ENCODE measurements around the gene GLIPR2.
"Not testable (repeated sequence)": the region's sequence is repeated elsewhere in the genome, so short reads cannot be mapped to it uniquely, and the experiment has no call there.

The GLIPR2 gene

DNA sequence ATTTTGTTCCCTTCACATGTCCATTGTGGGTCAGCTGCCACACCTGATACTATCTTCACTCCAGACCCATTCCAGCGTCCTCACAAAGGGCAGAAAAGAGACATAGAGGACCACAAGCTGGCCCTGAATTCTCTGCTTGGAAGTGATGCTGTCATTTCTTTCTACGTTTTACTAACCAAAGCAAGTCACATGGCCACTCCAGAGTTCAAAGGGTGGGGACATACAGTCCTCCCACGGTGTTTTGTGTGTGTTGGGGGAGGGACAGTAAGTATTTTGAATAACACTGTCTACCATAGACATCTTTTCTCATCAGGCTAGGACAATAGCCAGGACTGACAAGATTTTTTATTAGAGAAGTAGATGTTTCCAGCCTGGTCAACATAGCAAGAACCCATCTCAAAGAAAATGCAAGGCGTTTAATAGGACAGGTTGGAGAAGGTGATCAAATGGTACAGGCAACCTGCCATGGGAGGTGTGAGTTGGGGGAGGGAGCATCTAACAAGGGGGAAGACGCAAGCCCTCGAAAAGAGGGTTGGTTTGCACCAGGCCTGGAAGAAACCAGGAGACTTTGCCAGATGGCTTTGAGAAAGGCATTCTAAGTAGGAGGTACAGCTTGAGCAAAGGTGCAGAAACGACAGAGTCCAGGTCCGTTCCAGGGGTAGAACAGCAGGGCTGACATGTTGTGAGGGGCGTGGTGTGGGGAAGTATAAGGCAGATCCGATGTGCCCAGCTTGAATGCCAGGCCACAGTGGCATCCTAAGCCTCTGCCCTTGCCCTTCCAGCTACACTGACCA lies 11.3 kb upstream of the GLIPR2 start:
- FAIRE-seq, result no peak

DNA sequence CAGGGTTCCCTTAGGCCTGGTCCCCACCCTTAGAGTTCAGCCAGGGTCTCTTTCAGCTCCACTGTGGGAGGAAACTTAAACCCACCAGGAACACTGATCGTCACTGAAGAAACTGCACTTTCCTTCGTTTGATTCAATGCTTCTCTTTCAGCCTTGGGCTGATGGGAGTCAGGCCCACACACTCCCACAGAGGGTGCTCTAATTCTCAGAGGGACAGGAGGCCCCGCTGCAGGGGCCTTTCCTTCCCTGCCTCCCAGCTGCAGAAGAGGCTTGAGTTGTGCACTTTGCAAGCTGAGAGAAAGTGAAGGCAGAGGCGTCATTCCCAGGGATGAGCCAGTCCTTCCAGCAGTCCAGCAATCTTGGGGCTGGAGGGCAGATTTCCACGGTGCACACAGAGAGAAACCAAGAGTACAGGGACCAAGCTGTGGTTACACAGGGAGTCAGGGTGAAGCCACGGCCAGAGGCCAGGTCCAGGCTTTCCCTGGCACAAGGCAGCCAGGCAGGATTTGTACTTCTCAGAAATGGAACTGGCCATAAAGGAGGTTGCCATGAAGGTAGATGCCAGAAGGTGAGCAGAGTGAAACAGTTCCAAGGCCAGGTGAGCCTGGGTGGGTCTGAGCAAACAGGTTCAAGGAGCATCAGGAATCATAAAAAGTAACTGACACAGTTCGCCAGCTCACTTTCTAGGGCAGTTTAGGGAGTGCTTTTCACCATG lies 10.4 kb upstream of the GLIPR2 start:
- FAIRE-seq, result no peak

GRCh38 chr9:36127652-36128244 lies 8.8 kb upstream of the GLIPR2 start:
- no peak for FAIRE-seq

- no peak for FAIRE-seq
These were observed 8.2 kb upstream of the GLIPR2 start for GRCh38 chr9:36128349-36128748.

GRCh38 chr9:36129139-36129538 lies 7.4 kb upstream of the GLIPR2 start:
- FAIRE-seq, result no peak

GRCh38 chr9:36131666-36132065 lies 4.9 kb upstream of the GLIPR2 start:
- FAIRE-seq, result not testable (repeated sequence)

DNA sequence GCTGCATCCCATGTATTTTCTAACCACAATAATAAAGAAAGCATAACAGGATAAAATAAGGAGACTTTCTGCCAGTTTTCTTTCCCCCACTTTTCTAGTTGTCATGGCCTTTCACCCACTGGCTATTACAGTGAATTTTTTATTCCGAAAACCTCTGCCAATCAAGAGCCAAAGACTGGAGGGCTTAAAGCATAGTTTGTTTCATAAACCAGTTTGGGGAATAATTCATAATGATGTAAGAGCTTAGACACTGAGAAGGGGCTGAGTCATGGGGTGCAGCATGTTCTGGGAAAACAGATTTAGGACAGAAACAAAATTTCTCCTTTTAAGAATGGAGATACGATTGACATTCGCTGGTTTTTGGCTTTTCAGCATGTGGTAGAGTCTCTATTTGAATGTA lies 4.4 kb upstream of the GLIPR2 start:
- FAIRE-seq, result no peak

DNA sequence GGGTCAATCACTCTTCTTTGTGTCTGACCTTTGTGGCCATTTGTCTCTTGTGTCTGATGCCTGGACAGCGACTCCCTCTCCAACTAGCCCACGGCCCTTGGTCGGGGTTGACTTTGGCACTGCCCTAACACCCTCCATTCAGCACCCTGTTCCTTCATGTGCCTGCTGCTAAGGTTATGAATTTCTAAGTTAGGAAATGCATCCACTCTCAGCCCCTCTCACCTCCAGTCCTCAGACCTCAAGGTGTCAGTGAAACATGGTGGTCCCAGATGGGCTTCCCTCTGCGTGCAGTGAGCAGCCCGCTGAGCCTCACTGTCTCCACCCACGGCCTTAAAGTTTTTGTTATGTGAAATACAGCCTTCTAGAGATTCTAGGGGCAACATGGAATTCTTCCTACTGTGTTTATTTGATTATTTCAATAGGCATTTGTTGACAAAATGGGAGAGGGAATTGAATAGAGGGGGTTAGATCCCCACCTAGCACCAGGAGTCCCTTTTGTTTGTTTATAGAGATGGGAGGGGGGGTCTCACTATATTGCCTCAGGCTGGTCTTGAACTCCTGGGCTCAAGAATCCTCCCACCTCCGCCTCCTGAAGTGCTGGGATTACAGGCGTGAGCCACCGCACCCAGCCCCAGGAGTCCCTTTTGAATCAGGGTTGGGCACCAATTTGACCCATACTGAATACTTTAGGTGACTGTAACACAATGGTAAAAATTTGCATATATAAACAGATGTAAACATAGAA lies 1.6 kb upstream of the GLIPR2 start:
- FAIRE-seq, result no peak

GRCh38 chr9:36135741-36136271 lies 727 bp upstream of the GLIPR2 start:
- no peak for FAIRE-seq

DNA sequence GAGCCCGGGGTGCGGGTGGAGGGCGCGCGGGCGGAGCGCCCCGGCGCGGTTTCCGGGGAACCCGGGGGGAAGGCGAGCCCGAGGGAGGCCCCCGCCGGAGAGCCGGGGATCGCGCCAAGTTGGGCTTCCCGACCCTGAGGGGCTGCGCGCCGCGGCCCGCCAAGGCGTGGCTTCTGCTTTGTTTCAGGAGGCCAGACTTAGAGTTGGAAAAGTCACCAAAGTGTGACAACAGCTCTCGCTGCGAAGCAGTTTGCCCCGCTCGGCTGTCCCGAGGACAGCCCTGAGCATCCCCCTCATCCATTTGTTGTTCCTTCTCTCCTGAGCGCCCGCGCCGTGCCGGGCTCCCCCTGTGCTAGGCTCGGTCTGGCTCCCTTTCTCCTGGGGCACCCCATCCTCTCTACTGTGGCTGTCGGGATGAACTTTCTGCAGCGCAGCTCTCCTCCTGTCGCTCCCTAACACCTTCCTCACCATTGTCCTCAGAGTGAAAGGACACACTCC lies 410 bp downstream of the GLIPR2 start:
- FAIRE-seq, result no peak

- FAIRE-seq, result no peak
These were observed 965 bp downstream of the GLIPR2 start for GRCh38 chr9:36137392-36138004.

GRCh38 chr9:36138496-36138895 lies 2.0 kb downstream of the GLIPR2 start:
- FAIRE-seq, result no peak

- no peak for FAIRE-seq
These were observed 2.4 kb downstream of the GLIPR2 start for GRCh38 chr9:36138901-36139300.

GRCh38 chr9:36140086-36141084 lies 3.9 kb downstream of the GLIPR2 start:
- FAIRE-seq, result no peak

DNA sequence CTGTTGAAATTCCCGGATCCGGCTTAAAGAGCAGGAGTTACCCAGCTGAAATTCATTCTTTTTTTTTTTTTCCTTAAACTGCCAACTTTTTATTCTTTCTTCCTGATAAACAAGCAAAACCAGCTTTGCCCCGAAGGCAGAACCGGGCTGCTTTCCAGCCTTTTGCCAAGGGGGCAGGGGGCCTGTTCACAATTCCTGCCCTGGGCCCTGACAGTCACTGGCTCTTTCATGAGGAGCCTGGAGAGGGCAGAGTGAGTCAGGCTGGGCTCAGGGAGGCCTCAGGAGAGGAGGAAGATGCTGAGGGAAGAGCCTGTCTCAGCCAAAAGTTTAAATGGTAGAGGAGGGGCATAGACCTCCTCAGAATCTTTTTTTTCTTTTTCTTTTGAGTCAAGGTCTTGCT lies 4.8 kb downstream of the GLIPR2 start:
- no peak for FAIRE-seq

GRCh38 chr9:36141761-36142160 lies 5.2 kb downstream of the GLIPR2 start:
- no peak for FAIRE-seq

- FAIRE-seq, result no peak
These were observed 6.1 kb downstream of the GLIPR2 start for GRCh38 chr9:36142510-36143244.

DNA sequence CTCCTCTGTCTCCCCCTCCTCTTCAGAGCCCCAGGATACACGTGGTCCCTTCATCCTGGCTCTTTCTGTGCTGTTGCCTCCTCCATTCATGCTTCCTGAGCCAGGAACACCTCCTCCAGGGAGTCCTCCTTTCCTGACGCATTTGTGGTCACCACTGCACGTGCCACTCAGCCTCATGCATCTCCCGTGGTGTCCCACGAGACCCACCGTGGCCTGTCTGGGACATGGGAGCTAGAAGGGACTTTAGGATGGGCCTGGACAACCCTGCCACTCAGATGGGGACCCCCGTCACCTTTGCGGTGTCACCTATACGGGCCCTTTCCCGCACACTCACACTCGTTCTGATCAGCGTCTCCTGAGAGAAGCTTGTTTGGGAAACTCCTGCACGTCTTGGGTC lies 6.7 kb downstream of the GLIPR2 start:
- FAIRE-seq, result no peak

DNA sequence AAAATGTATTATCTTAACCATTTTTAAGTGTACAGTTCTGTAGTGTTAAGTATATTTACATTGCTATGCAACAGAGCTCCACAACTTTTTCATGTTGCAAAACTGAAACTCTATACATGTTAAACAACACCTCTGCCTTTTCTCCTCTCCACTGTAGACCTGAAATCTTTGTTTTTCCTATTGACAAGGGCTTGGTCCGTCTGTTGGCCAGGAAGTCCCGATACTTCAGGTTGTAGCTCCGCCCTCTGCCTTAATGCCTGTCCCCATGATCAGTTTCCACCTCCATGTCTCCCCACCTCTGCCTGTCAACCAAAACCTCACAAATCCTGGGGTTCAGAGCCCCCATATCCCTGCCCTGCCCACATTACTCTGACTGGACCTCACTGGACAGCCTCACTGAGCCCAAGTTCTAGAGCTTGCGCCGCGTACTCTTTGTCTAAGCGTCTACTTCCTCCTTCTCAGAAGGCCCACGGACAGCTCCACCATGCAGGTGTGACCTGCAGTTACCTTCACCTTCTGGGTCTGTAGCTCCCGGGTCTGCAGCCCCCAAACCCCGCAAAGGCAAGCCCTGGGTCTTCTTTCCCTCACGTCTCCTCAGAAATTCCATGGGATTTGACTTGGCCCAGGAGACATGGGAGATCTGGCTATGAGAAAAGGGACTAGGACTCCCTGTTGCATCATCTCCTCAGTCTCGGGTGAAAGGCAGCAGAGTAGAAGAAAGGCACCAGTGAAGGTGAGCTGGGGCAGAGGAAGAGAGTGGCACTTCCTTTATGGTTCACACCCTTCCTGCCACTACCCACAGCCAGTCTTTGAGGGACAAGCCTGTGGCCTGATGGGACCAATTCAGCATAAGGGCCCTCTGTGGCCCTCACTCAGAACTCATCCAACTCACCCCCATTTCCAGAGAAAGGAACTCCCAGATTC lies 8.0 kb downstream of the GLIPR2 start:
- FAIRE-seq, result no peak

Measured in islet of Langerhans (tissue), 1 donor.